IPS-NIHi11 (cell line): ENCODE data around the gene CDC7.
"Not testable (repeated sequence)": the region's sequence is repeated elsewhere in the genome, so short reads cannot be mapped to it uniquely, and the experiment has no call there.

Experiments
- DNase-seq: peaks from one replicate; pipeline ENCODE4 v3.0.0; 2012; ENCODE audit warnings: mixed read lengths, low spot score

Gene CDC7

DNA sequence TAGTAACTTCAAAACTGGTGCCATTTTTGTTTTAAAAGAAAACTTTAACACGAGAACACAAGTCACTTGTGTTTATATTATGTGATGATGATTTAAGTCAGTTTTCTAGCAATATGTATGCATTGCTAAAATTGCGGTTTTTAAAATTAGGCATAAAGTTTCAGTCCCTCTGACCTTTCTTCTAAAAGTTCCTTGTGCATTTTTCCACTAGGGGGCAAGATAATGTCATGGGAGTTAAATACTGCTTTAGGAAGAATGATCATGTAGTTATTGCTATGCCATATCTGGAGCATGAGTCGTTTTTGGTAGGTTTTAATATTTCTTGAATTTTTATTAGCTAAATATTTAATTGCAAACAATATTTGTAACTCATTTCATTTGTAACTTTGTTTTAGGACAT lies 10.7 kb downstream of the CDC7 start:
- no peak for DNase-seq

DNA sequence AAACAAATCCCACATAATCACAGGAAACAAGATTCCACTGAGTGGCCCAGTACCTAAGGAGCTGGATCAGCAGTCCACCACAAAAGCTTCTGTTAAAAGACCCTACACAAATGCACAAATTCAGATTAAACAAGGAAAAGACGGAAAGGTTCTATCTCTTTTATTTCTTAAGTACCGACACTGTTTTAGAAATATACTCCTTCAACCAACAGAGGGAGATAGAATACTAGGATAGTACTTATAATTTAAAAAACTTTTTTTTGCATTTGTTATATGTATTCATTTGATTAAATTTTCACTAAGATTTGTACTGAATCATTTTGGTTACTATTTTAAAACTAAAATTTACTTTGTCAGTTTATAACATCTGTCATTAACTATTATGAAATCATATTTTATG lies 12.5 kb downstream of the CDC7 start:
- no peak for DNase-seq

DNA sequence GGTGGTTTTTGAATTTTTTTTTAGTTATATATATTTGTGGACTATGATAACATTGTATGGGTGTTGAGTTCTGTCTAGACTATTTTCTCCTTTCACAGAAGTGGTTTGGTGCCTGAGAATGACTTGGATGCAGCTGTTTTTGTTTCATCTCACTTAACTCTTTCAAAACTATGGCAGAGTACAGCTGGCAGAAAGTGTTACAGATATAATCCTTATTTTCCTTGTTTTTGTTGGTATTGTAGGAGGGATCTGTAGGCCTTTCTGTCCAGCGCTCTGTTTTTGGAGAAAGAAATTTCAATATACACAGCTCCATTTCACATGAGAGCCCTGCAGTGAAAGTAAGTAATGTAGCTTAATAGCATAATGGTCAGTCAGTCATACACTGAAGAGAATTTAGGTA lies 13.1 kb downstream of the CDC7 start:
- no peak for DNase-seq

DNA sequence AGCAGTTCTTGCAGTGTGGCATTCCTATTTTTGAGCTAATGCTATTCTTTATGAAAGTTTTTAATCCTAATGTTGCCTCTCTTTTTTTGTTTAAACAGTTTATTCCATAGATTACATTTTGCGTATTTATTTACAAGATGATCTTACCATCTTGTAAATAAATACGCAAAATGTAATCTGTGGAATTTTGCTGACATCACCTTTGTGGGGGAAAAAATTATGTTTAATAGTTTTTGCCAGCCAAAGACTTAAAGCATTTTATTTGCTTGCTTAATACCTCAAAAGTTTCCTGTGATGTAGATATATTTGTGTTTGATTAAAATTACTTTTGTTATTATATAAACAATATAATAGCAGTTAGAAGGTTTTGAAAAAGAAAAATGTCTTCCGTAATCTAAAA lies 15.3 kb downstream of the CDC7 start:
- DNase-seq, result no peak

DNA sequence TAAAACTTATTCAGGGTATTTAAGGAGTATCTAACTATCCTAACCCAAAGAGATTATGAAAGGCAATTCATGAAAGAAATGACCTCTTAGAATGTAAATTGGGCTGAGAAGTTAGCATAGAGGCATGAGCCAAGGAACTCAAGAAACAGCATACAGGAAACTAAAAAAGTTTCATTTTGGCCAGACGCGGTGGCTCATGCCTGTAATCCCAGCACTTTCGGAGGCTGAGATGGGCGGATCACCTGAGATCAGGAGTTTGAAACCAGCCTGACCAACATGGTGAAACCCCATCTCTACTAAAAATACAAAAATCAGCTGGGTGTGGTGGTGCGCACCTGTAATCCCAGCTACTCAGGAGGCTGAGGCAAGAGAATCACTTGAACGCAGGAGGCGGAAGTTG lies 16.0 kb downstream of the CDC7 start:
- not testable (repeated sequence) for DNase-seq

DNA sequence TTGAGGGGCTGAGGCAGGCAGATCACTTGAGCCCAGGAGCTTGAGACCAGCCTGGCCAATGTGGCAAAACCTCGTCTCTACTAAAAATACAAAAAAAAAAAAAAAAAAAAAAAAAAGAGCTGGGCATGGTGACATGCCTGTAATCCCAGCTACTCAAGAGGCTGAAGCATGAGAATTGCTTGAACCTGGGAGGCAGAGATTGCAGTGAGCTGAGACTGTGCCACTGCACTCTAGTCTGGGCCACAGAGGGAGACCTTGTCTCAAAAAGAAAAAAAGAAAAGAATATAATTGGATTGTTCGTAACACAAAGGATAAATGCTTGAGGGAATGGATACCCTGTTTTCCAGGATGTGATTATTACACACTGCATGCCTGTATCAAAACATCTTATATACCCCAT lies 18.5 kb downstream of the CDC7 start:
- not testable (repeated sequence) for DNase-seq

DNA sequence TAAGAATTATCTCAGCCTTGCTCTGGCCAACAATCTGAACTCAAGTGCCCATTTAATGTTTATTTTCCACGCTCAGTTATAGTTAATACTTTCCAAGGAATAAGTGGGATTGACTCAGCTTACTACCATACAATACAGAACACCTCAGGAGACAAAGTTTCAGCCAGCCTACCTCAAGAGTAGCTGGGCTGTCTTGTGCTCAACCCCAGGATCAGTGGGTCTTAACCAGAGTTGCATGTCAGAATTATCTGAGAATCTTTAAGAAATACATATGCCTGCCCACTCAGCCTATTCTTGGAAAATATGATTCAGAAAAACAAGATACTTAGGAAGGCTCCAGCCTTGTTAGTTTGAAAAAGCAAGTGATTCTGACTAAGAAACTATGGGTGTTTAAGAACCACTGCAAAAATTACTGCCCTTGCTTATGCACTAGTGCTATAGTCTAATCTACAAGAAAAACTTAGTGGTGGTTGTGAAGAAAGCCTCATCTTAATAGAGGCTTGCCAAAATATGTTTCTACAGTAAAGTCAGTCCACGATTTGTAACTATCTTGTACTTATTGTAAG lies 20.4 kb downstream of the CDC7 start:
- no peak for DNase-seq

DNA sequence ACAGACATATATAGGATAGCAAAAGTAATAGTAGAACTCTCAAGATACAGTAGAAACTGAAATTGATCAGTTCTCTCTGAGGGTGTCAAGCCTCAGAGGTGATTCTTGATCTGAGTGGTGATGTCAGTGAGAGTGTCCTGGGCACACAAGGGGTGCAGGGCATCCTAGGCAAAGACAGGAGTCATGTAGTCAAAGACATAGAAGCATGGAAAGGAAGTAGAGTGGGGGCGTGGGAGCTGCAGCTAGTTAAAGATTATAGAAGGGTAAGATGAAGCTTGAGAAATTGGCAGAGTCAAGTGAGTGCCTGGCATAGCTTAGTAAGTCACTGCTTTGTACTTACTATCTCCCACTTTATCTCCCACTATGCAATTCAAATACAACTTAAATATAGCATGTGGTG lies 22.8 kb downstream of the CDC7 start:
- no peak for DNase-seq

DNA sequence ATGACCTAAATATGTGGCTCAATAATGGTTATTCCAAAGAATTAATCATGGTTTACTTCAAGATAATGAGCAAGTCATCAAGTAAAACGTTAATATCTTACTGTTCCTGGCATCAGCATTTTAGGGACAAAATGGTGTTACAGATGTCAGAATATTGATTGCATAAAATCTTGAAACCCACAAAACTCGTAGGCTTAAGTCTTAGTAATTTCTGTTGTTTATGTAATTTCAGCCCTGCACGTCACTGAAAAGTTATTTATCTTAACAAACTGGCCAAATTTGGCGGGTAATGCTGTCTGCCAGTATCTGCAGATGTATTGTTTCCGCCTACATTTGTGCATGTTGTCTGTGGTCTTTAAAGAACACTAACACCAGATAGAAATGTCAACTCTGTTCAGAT lies 25.8 kb downstream of the CDC7 start:
- no peak for DNase-seq

DNA sequence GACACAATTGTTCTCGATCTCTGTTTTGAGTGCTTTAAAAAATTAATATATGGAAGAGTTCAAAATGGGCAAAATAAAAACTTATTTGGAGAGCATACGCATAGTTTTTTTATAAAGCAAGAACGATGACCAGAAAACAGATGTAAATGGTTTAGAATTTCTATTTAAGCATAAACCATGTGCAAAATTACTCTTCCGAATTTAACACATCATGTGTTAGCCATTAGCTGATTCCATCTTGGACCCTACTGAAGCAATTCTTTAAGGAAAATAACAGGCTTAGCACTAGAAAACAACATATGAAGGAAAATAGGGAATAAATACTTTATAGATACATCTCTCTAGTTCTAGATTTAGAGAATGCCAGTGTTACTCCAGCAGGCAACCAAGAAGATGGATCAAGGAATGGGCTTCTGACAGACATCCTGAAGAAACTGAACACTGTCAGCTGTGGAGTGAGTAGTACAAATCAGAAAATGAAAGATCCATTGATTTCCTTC lies 26.7 kb downstream of the CDC7 start:
- no peak for DNase-seq

DNA sequence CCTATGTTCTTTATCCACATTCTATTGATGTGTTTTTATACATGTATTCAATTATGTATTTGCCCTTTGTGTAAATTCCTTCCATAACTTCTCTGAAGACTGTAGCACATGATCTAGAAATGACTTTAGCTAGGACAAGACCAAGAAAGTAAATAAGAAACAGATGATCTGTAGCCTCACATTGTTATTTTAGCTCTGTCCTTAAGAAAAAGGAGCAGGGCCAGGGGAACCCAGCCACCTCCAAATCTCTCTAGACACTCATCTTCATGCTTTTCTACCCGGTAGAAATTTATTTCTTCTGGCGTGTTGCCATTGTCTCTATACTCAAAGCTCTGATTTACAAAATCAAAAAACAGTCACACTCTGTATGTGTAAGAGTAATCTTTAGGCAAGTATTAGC lies 27.1 kb downstream of the CDC7 start:
- no peak for DNase-seq

DNA sequence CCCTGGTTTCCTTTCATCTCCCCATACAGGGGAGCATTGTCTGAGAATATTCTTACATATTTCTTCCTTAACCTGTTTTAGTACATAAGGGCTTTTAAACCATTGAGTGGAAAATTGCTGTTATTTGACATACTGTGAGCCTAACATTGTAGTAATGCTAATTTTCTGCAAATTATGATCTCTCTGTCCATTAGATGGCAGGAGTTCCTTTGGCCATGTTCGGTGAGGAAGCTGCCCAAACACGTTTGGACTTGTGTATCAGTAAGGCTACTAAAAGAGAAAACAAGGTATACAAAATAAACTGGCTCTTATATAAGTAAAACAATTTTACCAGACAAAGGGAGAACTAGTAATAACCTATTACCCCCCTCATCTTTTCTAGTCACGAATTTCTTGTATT lies 29.2 kb downstream of the CDC7 start:
- no peak for DNase-seq

DNA sequence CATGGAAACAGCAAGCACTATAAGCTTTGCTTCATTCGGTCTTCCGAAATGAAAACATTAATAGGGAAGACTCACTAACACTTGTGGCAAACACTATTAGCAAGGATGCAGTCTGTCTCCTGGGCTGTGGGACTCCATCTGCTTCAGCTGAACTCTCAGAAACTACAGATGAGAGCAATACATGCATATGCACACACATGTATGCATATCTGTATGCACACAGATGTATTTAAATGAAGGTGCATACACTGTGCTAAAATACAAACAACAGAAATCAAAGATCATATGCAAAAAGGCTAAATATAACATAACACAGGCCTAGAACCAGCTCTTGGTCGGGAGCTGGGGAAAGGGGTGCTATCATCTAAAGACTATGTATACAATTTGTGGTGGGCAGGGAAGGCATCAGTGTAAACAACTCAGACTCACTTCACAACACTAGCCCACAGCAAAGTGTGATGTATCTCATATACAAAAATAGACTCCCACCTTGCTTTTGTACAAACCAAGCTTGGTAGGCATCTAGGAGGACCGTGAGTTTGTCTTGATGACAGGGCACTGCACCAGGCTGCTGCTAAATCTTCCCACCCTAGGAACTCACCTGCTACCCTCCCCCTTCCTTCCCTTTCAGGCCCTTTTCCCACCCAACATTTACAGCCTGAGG lies 32.8 kb downstream of the CDC7 start:
- no peak for DNase-seq

DNA sequence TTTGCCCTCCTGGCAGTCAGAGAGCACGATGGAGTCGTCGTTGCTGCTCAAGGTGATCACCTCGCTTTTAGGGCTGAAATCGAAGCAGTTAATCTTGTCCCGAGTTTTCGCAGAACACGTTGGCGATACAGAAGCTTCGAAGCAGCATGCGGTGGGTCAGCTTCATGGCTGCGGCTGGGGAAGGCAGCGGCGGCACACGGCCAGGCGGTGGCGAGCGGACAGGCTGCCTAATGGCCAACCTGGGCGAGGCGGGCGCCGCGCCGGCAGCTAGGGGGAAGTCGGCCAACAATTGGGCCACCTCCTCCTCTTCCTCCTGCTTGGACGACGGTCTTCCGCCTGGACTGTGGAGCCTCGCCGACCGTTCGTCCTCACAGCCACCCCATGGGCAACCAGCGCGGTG lies 34.8 kb downstream of the CDC7 start:
- no peak for DNase-seq

DNA sequence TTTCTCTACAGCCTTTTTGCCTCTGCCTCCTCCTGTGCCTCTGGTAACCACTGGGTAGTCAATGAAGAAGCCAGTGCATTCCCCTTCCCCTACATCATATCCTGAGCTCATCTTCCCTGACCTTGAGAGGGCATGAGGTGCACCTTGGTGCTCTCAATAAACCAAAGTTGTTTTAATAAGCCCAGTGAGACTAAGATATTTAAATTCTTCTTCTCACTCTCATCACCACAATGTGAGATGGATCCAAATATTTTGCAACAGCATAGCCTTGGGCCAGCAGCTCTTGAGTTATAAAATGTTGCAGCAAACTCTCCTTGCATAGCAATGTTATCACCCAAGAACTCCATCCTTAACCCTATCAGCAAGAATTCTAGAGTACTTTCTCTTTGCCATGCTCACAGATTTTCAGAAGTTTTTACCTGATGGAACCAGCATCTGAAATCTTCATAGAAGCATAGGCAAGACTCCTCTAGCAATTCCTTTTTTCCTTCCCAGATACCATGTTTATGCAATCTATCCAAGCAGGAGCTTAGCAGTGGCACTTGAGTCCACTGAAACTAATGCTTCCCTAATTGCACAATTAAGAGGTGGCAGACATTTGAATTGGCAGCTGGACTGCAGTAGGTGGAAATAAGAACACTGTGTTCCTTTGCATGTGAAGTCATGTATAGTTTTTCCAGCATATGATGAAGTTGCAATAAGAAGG lies 36.8 kb downstream of the CDC7 start:
- no peak for DNase-seq

DNA sequence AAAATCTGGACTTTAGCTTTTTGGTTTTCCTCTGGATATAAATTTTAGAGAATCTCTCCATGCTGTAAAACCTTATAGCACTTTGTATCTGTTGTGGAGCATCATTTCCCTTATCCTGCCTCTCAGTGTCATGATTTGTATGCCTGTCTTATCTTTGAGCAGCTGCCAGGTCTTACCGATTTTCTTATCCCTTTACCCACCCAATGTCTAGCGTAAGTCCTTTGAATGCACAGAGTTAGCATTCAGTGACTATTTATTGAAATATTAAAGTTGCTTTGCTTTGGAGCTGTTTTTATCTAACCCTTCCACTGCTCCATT lies 37.3 kb downstream of the CDC7 start:
- no peak for DNase-seq

DNA sequence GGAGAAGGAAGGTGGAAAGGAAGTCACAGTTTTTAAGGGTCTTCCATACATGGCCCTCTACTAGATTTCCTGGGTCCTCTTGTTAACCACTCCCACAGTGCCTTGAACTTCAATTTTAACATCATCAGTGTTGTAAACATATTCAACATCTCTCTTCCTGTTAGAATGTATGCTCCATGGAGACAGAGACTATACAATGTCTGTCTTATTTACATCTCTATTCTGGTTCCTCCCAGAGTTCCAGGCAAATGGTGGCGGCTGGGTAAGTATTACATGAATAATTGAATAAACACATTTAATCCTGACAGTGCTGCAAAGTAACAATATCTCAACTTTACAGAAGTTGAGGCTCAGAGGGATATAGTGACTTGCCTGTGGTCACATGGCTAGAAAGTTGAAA lies 40.3 kb downstream of the CDC7 start:
- DNase-seq, result no peak

DNA sequence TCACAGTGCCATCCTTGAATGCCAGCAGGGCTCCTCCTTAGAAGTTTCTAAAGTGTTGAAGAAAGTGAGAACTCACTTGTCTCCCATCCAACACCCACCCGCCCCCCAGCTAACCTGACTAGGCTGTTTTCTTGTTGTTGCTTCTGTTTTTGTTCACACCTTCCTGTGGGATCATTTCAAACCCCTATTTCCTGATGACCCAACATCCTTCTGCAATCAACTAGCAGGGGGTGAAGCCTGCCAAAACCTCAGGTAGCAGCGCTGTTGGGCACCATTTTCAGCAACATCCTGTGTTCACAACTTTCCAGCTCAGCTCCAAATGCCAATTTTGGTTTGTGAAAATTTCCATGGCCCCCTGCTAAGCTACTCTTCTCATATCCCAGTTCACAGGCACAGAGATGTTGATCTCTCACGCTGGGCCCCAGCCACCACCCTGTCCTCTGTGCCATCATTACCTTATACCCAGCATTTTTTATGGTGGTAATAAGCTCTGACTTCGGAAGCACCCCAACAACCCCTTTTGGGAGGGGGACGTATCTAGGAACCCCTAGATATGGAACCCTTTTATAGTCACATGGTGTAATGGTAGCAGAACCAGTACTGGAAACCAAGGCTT lies 41.4 kb downstream of the CDC7 start:
- DNase-seq, result no peak

DNA sequence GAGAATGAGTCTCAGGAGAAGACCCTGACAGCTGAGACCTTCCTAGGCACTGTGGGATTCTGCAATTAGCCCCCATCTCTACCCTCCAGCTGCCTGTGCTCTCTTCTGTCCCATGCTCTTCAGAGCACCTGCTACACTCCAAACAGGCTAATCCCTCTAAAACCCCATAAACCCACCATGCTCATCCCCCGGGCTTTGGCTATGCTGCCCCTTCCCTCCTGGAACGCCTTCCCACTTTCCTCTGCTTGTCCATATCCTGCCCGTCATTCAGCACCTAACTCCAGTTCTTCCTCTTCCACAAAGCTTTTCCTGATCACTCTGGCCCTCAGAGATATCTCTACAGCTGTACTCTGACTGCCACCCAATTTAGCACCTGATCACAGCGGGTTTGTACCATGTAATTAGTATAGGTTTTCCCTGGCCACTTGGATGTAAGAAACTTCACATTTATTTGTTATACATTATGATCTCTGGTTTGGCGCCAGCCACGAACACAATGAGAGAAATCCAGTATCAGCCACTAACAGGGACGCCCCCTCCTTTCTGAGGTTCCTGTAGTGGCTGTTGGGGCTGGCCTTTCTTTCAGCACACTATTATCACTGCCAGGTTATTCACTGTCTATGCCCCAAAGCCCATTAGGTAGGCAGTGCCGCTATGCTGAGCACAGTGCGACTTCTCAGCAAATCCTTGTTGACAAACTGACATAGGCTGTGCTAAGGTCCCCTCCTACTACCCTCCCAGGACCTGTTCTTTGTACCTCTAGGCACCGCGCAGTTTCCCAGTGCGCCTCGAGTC lies 45.1 kb downstream of the CDC7 start:
- DNase-seq, result no peak

DNA sequence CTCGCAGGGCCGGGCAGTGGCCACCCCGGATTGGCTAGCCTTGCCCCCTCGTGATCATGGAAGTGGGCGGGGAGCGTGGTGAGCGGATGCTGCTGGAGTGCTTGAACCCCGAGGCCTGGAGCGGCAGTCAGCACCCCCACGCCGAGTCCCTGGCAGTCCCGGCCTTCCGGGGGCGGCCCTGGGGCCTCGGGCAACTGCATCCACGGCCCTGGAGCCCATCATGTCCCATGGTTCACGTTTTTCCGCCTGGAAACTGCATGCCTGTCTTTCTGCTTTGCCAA lies 45.6 kb downstream of the CDC7 start:
- no peak for DNase-seq

DNA sequence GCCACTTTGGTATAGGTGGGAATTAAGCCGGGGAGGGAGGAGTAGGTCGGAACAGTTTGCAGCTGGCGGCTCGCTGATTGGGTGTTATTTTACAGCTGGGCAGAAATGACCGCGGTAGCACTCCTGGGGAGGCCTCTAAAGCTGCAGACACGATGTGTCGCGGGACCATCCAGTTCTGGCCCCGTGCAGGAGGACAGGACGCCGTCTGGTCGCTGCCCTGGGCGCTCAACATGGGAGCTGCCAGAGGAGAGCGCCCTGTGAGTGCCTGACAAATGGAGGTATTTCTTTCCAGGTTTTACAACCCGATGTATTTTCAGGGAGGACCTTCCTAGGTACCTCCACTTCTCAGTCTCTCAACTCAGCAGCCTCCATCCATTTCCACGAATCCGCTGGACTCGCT lies 46.2 kb downstream of the CDC7 start:
- peak; percentile 27 for DNase-seq

DNA sequence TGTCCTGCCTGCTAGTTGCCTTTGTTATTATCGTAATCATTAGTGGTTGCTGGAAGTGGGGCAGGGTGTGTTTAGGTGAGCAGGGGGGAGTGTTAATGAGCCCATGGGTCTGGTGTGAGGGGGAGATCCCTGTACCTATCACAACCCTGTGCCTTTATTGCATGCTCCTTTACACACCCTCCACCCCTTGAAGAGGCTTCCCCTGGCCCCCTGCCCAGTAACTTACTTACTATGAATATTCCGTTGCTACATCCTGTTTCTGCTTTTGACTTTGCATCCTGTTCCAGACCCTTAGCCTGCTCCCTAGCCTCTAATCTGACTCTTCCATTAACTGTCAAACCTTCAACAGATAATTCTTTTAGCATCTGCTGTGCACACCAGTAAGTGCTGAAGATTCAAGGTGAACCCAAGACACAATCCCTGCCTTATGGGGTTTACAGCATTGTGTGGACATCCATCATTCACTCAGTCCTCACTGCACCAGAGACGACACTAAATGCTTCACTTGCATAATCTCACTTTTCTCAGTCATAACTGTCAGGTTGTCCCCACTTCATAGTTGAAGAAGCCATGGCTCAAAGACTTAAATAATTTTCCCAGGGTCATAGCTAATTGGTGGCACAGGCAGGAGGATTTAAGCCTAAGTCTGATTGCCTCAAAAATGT lies 47.9 kb downstream of the CDC7 start:
- no peak for DNase-seq
